Measurements from ENCODE around the gene RAB41.
A peak's percentile ranks its signal among the peaks of the same experiment; 100 is the strongest.
"Not testable (repeated sequence)": the region's sequence is repeated elsewhere in the genome, so short reads cannot be mapped to it uniquely, and the experiment has no call there.

The RAB41 gene

DNA sequence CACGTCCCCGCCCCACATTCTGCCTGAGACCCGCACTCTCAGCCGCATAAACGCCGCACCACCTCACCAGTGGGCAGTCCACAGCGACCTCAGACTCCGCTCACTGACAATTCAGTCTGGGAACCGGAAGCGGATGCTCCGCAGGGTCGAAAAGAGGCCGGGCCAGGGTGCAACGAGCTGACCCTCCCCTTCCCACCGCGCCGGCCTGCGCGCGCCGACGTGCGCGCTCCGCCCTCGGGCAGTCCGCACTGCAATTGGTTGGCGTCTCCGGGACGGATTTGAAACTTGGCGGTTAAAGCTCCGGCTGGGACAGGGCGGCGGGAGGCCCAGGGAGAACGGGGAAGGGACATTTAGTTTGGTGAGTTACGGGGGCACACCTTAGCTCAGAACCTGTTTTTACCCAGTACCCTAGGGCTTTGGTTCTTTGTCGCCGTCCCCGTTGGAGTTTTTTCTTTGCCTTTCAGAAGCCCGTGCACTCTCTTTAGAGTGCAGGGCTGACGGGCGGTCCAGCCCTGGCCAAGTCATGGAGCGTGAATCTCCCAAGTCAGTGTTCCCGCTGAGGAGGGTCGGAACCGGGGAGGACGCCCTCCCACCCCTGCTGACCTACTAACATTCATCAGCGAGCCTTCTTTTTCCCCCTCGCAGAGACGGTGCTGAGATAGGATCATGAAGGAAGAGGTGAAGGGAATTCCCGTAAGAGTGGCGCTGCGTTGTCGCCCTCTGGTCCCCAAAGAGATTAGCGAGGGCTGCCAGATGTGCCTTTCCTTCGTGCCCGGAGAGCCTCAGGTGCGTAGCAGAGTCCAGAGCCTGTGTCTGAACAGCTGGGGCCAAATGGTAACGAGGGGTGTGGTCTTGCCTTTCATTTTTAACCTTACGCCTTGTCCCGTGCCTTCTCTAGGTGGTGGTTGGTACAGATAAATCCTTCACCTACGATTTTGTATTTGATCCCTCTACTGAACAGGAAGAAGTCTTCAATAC is 8.1 kb downstream of the RAB41 start, which contains the start of the genes KIF4A and PDZD11:
KIF4A (plus strand) TSS at position 312 of the 978 bp plus-strand sequence; CDS start at position 667, 355 bp downstream.
PDZD11 (minus strand) TSS at position 135 of the 978 bp plus-strand sequence. CDS start 586 bp downstream, outside the sequence.
- peak; percentile 42 for DNase-seq (ENCODE audit: low read depth)

DNA sequence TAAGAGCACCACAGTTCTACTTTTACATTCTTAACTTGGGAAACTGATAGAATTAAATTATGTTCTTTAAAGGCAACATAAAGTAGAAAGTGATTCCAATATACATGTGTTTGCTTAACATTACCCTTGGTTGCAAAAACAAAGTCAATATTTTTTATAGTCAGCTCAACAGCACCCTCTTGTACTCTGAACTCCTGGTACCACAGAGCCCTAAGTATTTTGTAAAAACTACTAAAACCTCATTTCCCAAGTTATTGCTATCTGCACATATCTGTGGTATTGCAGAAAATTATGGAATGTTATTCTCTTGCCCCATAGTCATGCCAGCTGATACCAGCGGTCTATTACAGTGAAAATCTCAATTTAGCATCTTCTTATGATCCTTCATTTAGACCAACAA is 10.8 kb downstream of the RAB41 start:
- no peak for DNase-seq (ENCODE audit: low read depth)

DNA sequence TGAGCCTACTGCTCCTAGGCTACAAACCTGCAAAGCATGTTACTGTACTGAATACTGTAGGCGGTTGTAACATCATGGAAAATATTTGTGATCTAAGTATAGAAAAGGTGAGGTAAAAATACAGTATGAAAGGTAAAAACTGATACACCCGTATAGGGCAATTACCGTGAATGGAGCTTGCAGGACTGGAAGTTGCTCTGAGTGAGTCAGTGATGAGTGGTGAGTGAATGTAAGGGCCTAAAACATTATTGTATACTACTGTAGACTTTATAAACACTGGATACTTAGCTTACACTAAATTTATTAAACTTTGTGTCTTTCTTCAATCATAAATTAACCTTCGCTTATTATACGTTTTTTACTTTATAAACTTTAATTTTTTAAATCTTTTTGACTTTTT is 11.6 kb downstream of the RAB41 start:
- no peak for DNase-seq (ENCODE audit: low read depth)

DNA sequence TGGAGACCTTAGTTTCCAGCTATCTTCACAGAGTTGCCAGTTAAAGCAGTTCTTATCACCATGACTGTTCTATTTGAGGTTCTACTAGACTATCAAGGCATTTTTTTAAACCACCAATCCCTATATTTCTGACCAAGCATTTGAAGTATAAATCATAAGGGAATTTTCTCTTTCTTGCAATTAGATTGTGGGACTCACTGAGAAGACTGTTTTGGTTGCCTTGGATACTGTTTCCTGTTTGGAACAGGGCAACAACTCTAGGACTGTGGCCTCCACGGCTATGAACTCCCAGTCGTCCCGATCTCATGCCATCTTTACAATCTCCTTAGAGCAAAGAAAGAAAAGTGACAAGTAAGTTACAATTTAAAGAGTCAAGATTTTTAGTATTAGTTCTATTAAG is 19.7 kb downstream of the RAB41 start:
- DNase-seq (ENCODE audit: low read depth) = no peak

DNA sequence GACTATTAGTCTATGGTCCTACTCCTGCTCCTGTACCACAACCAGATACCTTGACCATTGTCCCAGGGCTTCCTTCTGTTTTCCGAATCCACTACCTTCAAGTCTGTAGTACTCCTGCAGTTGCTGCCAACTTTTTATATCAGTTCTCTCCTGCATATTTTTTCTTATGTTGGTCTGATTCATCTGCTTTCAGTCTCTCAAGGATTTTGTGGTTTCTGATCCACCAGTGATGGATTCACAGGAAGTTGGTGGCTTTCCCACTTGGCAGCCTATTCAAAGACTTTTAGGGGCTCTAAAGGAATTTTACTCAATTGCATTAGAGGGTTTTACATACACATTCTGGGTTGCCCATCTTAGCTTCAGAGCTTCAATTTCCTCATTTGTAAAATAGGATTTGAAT is 31.5 kb downstream of the RAB41 start:
- DNase-seq (ENCODE audit: low read depth) = no peak

DNA sequence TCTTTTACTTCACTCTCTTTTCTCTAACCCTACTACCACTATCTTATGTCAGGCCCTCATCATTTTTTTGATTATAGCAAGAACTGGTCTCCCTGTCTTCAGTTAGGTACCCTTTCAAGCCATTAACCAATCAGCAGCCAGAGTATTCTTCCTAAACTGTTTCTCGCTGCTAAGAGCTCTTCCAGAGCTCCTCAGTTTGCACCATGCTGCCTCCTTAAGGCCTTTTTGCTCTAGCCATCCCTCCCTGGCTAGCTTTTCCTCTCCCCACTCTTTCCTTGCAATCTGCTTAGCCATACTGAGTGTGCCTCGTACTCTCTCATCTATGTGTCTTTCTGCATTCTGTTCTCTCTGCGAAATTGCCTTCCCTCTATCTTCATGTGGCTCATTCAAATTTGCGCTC is 40.8 kb downstream of the RAB41 start:
- DNase-seq (ENCODE audit: low read depth) = no peak

DNA sequence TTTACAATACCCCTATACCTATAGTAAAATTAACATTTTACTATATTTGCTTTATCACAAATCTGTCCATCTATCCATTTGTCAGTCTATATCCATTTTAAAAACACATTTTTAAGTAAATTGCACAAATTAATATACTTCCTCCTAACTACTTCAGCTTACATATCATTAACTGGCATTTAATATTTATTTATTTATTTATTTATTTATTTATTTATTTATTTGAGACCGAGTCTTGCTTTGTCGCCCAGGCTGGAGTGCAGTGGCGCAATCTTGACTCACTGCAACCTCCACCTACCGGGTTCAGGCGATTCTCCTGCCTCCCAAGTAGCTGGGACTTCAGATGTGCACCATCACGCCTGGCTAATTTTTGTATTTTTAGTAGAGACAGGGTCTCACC is 41.7 kb downstream of the RAB41 start:
- DNase-seq (ENCODE audit: low read depth) = not testable (repeated sequence)

DNA sequence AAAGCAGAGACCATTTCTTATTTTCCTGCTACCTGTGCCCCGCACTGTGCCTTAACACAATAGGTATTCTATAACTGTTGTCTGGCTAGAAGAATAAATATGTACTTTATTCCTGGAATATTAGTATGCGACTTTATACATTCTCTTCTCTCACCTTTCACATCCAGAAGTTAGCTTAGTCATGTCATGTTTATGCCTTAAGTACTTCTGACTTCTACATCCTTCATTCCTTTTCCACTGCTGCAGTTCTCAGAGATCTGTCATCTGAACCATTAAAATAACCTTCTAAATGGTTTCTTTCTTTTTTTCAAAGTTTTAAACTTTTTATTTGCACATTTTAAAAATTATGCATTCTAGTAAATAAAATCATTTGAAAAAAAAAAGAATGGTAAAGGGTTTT is 42.4 kb downstream of the RAB41 start:
- DNase-seq (ENCODE audit: low read depth) = no peak

DNA sequence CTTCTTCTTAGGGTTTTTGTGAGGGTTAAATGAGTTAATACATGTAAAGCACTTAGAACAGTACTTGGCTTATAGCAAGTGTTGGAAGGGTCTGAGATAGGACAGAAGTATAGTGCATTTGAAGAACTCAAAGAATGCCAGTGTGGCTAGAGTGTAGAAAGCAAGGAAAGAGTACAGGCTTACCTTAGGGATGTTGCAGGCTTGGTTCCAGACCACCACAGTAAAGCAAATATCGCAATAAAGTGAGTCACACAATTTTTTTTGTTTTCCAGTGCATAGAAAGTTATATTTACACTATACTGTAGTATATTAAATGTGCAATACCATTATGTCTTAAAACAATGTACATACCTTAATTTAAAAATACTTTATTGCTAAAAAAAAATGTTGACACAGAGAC is 49.2 kb downstream of the RAB41 start:
- DNase-seq (ENCODE audit: low read depth) = no peak

DNA sequence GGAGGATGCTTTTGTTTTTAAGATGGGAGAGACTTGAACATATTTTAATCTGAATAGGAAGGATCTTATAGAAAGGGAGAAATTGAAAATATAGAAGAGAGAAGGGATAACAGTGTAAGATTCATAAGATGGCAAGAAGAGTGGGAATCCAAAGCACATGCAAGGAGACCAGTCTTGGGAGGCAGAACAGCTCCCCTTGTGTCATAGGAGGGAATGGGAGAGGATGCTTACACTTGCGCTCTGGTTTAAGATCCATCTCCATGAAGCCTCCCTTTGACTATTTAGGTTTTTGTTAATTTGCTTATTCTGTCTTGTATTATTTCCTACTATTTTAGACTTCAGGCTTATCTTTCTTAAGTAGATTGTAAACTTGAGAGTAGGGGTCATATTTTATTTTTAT is 50.6 kb downstream of the RAB41 start:
- DNase-seq (ENCODE audit: low read depth) = no peak

Measured in HS-5 (cell line).